Measurements from ENCODE around the gene KIAA2012.

DNA sequence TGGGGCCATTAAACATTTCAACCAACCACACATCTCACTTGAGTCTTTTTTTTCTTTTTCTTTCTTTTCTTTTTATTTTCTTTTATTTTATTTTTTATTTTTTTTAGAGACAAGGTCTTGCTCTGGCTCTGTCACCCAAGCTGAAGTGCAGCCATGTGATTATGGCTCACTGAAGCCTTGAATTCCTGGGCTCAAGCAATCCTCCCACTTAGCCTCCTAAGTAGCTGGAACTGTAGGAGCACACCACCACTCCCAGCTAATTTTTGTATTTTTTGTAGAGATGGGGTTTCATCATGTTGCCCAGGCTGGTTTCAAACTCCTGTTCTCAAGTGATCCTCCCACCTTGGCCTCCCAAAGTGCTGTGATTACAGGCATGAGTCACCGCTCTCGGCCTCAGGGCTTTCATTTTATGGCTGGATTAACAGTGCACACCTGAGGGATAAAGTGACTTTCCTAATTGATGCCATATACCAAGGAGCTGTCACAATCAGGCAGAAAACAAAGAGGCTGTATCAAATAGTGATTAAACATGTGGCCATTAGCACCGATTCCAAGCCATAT, 21.5 kb downstream of the KIAA2012 start:
- TF ChIP-seq, protein P1, sequence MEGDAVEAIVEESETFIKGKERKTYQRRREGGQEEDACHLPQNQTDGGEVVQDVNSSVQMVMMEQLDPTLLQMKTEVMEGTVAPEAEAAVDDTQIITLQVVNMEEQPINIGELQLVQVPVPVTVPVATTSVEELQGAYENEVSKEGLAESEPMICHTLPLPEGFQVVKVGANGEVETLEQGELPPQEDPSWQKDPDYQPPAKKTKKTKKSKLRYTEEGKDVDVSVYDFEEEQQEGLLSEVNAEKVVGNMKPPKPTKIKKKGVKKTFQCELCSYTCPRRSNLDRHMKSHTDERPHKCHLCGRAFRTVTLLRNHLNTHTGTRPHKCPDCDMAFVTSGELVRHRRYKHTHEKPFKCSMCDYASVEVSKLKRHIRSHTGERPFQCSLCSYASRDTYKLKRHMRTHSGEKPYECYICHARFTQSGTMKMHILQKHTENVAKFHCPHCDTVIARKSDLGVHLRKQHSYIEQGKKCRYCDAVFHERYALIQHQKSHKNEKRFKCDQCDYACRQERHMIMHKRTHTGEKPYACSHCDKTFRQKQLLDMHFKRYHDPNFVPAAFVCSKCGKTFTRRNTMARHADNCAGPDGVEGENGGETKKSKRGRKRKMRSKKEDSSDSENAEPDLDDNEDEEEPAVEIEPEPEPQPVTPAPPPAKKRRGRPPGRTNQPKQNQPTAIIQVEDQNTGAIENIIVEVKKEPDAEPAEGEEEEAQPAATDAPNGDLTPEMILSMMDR (conservative IDR thresholded peaks at IDR 0.05; ENCODE audit: low read depth, low read length): no peak
- TF ChIP-seq, protein P2, sequence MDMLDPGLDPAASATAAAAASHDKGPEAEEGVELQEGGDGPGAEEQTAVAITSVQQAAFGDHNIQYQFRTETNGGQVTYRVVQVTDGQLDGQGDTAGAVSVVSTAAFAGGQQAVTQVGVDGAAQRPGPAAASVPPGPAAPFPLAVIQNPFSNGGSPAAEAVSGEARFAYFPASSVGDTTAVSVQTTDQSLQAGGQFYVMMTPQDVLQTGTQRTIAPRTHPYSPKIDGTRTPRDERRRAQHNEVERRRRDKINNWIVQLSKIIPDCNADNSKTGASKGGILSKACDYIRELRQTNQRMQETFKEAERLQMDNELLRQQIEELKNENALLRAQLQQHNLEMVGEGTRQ (IDR thresholded peaks at IDR 0.05; ENCODE audit: low read depth, low read length): no peak
- TF ChIP-seq POLR2A (IDR thresholded peaks at IDR 0.05; ENCODE audit: low read depth, low read length) (no peak), MXI1 (IDR thresholded peaks at IDR 0.05; ENCODE audit: borderline replicate concordance, low read depth, low read length) (no peak), CEBPB (IDR thresholded peaks at IDR 0.05; ENCODE audit: low read depth, low read length) (no peak), MAFK (IDR thresholded peaks at IDR 0.05; ENCODE audit: low read depth, low read length) (no peak), BHLHE40 (IDR thresholded peaks at IDR 0.05; ENCODE audit: low read depth, low read length) (no peak), SMC3 (IDR thresholded peaks at IDR 0.05; ENCODE audit: low read depth, low read length) (no peak), RAD21 (IDR thresholded peaks at IDR 0.05; ENCODE audit: low read length) (no peak), MAZ (IDR thresholded peaks at IDR 0.05; ENCODE audit: borderline replicate concordance, low read depth, low read length) (no peak), RCOR1 (IDR thresholded peaks at IDR 0.05; ENCODE audit: insufficient replicate concordance, low read length) (no peak), FOS (IDR thresholded peaks at IDR 0.05; ENCODE audit: low read depth, low read length) (no peak)

Data from IMR-90 (cell line).